GM19397 (cell line): ENCODE results near the gene HOXA13.

Source experiments
- ATAC-seq: cut with Tn5 transposase; IDR thresholded peaks from one replicate; pipeline ENCODE4 v1.9.1; 2021; ENCODE audit warnings: mild to moderate bottlenecking, moderate library complexity; ENCODE audit not compliant: unreplicated experiment

Gene HOXA13

GRCh38 chr7:27193335-27194001 lies 6.4 kb downstream of the HOXA13 start:
- no peak for ATAC-seq

GRCh38 chr7:27192546-27193334 lies 7.2 kb downstream of the HOXA13 start:
- no peak for ATAC-seq

GRCh38 chr7:27191833-27192545 lies 7.9 kb downstream of the HOXA13 start:
- ATAC-seq, result no peak

- ATAC-seq, result no peak
Observed at GRCh38 chr7:27191161-27191731, 8.6 kb downstream of the HOXA13 start.

GRCh38 chr7:27189997-27190748 lies 9.7 kb downstream of the HOXA13 start:
- ATAC-seq, result no peak

- ATAC-seq, result no peak
Observed at GRCh38 chr7:27189295-27189996, 10.4 kb downstream of the HOXA13 start.

- no peak for ATAC-seq
Observed at GRCh38 chr7:27188386-27189294, 11.3 kb downstream of the HOXA13 start.

- no peak for ATAC-seq
Observed at GRCh38 chr7:27187475-27188385, 12.2 kb downstream of the HOXA13 start.

- no peak for ATAC-seq
Observed at GRCh38 chr7:27186668-27187474, 13.0 kb downstream of the HOXA13 start.

GRCh38 chr7:27185854-27186667 lies 13.8 kb downstream of the HOXA13 start:
- ATAC-seq, result no peak

GRCh38 chr7:27185013-27185853 lies 14.7 kb downstream of the HOXA13 start, which contains the start of gene HOXA11:
Gene HOXA11, minus strand, starts transcription at chr7:27185232. Its CDS starts 88 bp downstream, at chr7:27185144.
- ATAC-seq, result no peak

- ATAC-seq, result no peak
Observed at GRCh38 chr7:27184337-27185012, 15.4 kb downstream of the HOXA13 start.

- ATAC-seq, result no peak
Observed at GRCh38 chr7:27183682-27184336, 16.1 kb downstream of the HOXA13 start.
